A673 (cell line): Measurements from ENCODE around the gene HSD17B8. TPM values are rescaled to one million over a fixed set of nuclear protein-coding genes. Genes with fewer than 3 reads are reported as not detected.

Experiments used
- BruUV-seq: library from RNA; stranded (reverse); fragments of 400-500 nt; replicated peaks from 2 replicates; lab custom pipeline; 2021; lab: Mats Ljungman, UMichigan
- CTCF ChIA-PET: fragments of 300-600 bp; sonication (Branson Sonifier 250); formaldehyde crosslinking; loops from one replicate; lab custom pipeline; 2022; ENCODE audit warnings: antibody characterized with exemption; lab: Charles Lee
- POLR2A ChIA-PET: fragments of 300-600 bp; sonication (Branson Sonifier 250); formaldehyde crosslinking; loops from one replicate; lab custom pipeline; 2022; ENCODE audit warnings: antibody characterized with exemption; ENCODE audit not compliant: low non-redundant PET; lab: Charles Lee
- DNase-seq: peaks from one replicate; pipeline ENCODE4 v3.0.0-alpha.2; 2015; ENCODE audit warnings: low spot score
- H3K27ac ChIP-seq: fragments of 200-600 bp; sonication (generic); 2 replicates; pipeline ENCODE4 v1.5.1; 2016; ENCODE audit warnings: mixed run types, low read depth, mild to moderate bottlenecking, mixed read lengths, antibody characterized with exemption, low read length; ENCODE audit not compliant: poor library complexity, severe bottlenecking
- H3K27me3 ChIP-seq: fragments of 200-600 bp; sonication (generic); replicated peaks from 2 replicates; pipeline ENCODE4 v1.6.1; 2017; ENCODE audit warnings: mixed run types, low read depth, mild to moderate bottlenecking, mixed read lengths, antibody characterized with exemption, low read length; ENCODE audit not compliant: insufficient read depth, poor library complexity
- H3K36me3 ChIP-seq: fragments of 200-600 bp; sonication (generic); 2 replicates; pipeline ENCODE4 v1.6.1; 2016; ENCODE audit warnings: mixed run types, mild to moderate bottlenecking, mixed read lengths, antibody characterized with exemption, low read length; ENCODE audit not compliant: insufficient read depth, poor library complexity, severe bottlenecking
- H3K4me1 ChIP-seq: fragments of 200-600 bp; sonication (generic); 2 replicates; pipeline ENCODE4 v1.6.1; 2017; ENCODE audit warnings: mixed run types, mild to moderate bottlenecking, mixed read lengths, antibody characterized with exemption, low read length; ENCODE audit not compliant: insufficient read depth, poor library complexity, severe bottlenecking
- H3K4me3 ChIP-seq: fragments of 200-600 bp; sonication (generic); 2 replicates; pipeline ENCODE4 v1.5.1; 2016; ENCODE audit warnings: low read depth, mixed run types, mild to moderate bottlenecking, mixed read lengths, low read length; ENCODE audit not compliant: poor library complexity, severe bottlenecking
- H3K9me3 ChIP-seq: fragments of 200-600 bp; sonication (generic); 2 replicates; pipeline ENCODE4 v1.6.1; 2016; ENCODE audit warnings: mixed run types, low read depth, mild to moderate bottlenecking, mixed read lengths, antibody characterized with exemption, low read length; ENCODE audit not compliant: poor library complexity, severe bottlenecking
- CTCF ChIP-seq: fragments of 300-800, 200-600 bp; sonication (generic); conservative IDR thresholded peaks from 2 replicates; pipeline ENCODE4 v1.5.1; 2017; ENCODE audit warnings: low read depth, mild to moderate bottlenecking, antibody characterized with exemption, low read length, moderate library complexity, mixed read lengths
- EZH2 ChIP-seq: fragments of 200-600 bp; sonication (generic); IDR thresholded peaks from 2 replicates; pipeline ENCODE4 v1.6.1; 2017; ENCODE audit warnings: borderline replicate concordance, low read depth, mild to moderate bottlenecking, mixed read lengths, antibody characterized with exemption, low read length; ENCODE audit not compliant: poor library complexity, severe bottlenecking
- intact Hi-C: fragments of 100-400 bp; cut with micrococcal nuclease; formaldehyde crosslinking; loops from one replicate; pipeline ENCODE4 v1.10.0; 2022; ENCODE audit not compliant: unreplicated experiment
- total RNA-seq: library from RNA; stranded (reverse); gene quantifications from 2 replicates; pipeline ENCODE4 v1.2.3, GENCODE V29; 2021

Gene HSD17B8
- total RNA-seq, 1 experiment from 2014 or later, result 5.9 TPM

- no peaks in the 10 kb centered on the region for H3K27me3 ChIP-seq
- intact Hi-C loops, result loop anchor here (5.0 to 10.0 kb wide), 2 partner anchors 94 to 191 kb away; partner anchors contain the start of genes KIFC1 and RGL2
- ChIA-PET POLR2A (no interaction called here), CTCF (interaction anchor here (0.5 kb wide), 1 partner anchor 114 kb away, joined by 4 read pairs; no protein-coding TSS in a partner anchor)
- no peak for TF ChIP-seq EZH2
- TF ChIP-seq CTCF, result no peak
- peak overlapping the region; percentile 93 for H3K4me3 ChIP-seq
- no peaks in the 10 kb centered on the region for H3K9me3 ChIP-seq
- DNase-seq, result no peak
- peaks cover 44% of the 10 kb centered on the region for H3K4me1 ChIP-seq
- no TSS peak for BruUV-seq
- peak overlapping the region; percentile 95 for H3K27ac ChIP-seq
- peaks cover 24% of the 10 kb centered on the region for H3K36me3 ChIP-seq
Observed at GRCh38 chr6:33203443-33204164, 851 bp upstream of the HSD17B8 start.

GRCh38 chr6:33204165-33204414, 365 bp upstream of the HSD17B8 start:
- BruUV-seq, result no TSS peak
- ChIA-PET POLR2A (no interaction called here), CTCF (no interaction called here)
- Histone ChIP-seq H3K9me3 (no peaks in the 10 kb centered on the region), H3K36me3 (peaks cover 24% of the 10 kb centered on the region), H3K4me3 (peak overlapping the region; percentile 93), H3K27me3 (no peaks in the 10 kb centered on the region), H3K4me1 (peaks cover 44% of the 10 kb centered on the region), H3K27ac (peak overlapping the region; percentile 95)
- no peak for TF ChIP-seq EZH2
- no peak for DNase-seq
- intact Hi-C loops, result loop anchor here (5.0 to 10.0 kb wide), 2 partner anchors 93 to 191 kb away; partner anchors contain the start of genes KIFC1 and RGL2

GRCh38 chr6:33205191-33206026, 954 bp downstream of the HSD17B8 start:
- ChIA-PET POLR2A (no interaction called here), CTCF (interaction anchor here (0.6 kb wide), 1 partner anchor 112 kb away, joined by 3 read pairs; the partner anchor contains the start of gene ZBTB22)
- Histone ChIP-seq H3K27ac (peak overlapping the region; percentile 95), H3K36me3 (peaks cover 35% of the 10 kb centered on the region), H3K4me3 (peak overlapping the region; percentile 93), H3K27me3 (no peaks in the 10 kb centered on the region), H3K4me1 (peaks cover 44% of the 10 kb centered on the region), H3K9me3 (no peaks in the 10 kb centered on the region)
- intact Hi-C loops, result loop anchor here (10.0 kb wide), 1 partner anchor 189 kb away; the partner anchor contains the start of gene KIFC1
- no peak for DNase-seq
- TF ChIP-seq CTCF (0 out of 2 replicates have a peak, but pooled peaks have one; percentile 16), EZH2 (no peak)
- BruUV-seq, result no TSS peak
